Endometrium (tissue), 2 donors: ENCODE data around the gene CLHC1.
A peak's percentile ranks its signal among the peaks of the same experiment; 100 is the strongest.
"Not testable (repeated sequence)": the region's sequence is repeated elsewhere in the genome, so short reads cannot be mapped to it uniquely, and the experiment has no call there.

Experiments used
- FAIRE-seq: peaks from 2 replicates; lab custom pipeline; 2012; peaks lifted over from hg19 to GRCh38; lab: Jason Lieb, UNC
- donor health status: control.
- donor health status: control.

Gene CLHC1

GRCh38 chr2:55232863-55233657, 967 bp upstream of the CLHC1 start:
- FAIRE-seq, result no peak

- no peak for FAIRE-seq
These were observed 478 bp downstream of the CLHC1 start for GRCh38 chr2:55231546-55232083.

GRCh38 chr2:55230551-55230950, 1.5 kb downstream of the CLHC1 start:
- FAIRE-seq, result no peak

- no peak for FAIRE-seq
These were observed 2.9 kb downstream of the CLHC1 start for GRCh38 chr2:55229221-55229620.

GRCh38 chr2:55228226-55228563, 3.9 kb downstream of the CLHC1 start:
- no peak for FAIRE-seq

- FAIRE-seq, result not testable (repeated sequence)
These were observed 4.5 kb downstream of the CLHC1 start for GRCh38 chr2:55227437-55228225.

GRCh38 chr2:55225481-55226020, 6.5 kb downstream of the CLHC1 start:
- no peak for FAIRE-seq

- FAIRE-seq, result no peak
These were observed 7.3 kb downstream of the CLHC1 start for GRCh38 chr2:55224761-55225261.

GRCh38 chr2:55223958-55224760, 7.9 kb downstream of the CLHC1 start:
- FAIRE-seq, result no peak

- FAIRE-seq, result no peak
These were observed 18.3 kb downstream of the CLHC1 start for GRCh38 chr2:55213822-55214221.

GRCh38 chr2:55204950-55205349, 27.1 kb downstream of the CLHC1 start:
- no peak for FAIRE-seq

- FAIRE-seq, result no peak
These were observed 27.6 kb downstream of the CLHC1 start for GRCh38 chr2:55204536-55204935.

- FAIRE-seq, result no peak
These were observed 31.7 kb downstream of the CLHC1 start for GRCh38 chr2:55200416-55200815.

GRCh38 chr2:55196526-55196925, 35.6 kb downstream of the CLHC1 start:
- no peak for FAIRE-seq

GRCh38 chr2:55191888-55192287, 40.2 kb downstream of the CLHC1 start:
- FAIRE-seq, result not testable (repeated sequence)

- FAIRE-seq, result not testable (repeated sequence)
These were observed 45.3 kb downstream of the CLHC1 start for GRCh38 chr2:55186837-55187236.

GRCh38 chr2:55180374-55180773, 51.7 kb downstream of the CLHC1 start:
- FAIRE-seq, result no peak

GRCh38 chr2:55176094-55176415, 56.0 kb downstream of the CLHC1 start:
- FAIRE-seq, result no peak

GRCh38 chr2:55175254-55176093, 56.6 kb downstream of the CLHC1 start:
- peak; percentile 81 for FAIRE-seq

GRCh38 chr2:55173438-55174054, 58.5 kb downstream of the CLHC1 start:
- no peak for FAIRE-seq

GRCh38 chr2:55169915-55170314, 62.2 kb downstream of the CLHC1 start:
- FAIRE-seq, result no peak
